ENCODE data around the gene UGCG. TPM values are rescaled to one million over a fixed set of nuclear protein-coding genes. Genes with fewer than 3 reads are reported as not detected.
A peak's percentile ranks its signal among the peaks of the same experiment; 100 is the strongest.

UGCG gene
- total and polyA plus RNA-seq, 9 of the 15 experiments (the other 6 are each of a cell fraction or from before 2014, with no cell fraction given): 20.0 to 40.3 (median 29.2) TPM

- TF ChIP-seq ZNF280A (IDR thresholded peaks at IDR 0.05; ENCODE audit: low read depth, partially characterized antibody) (no peak), ZSCAN32 (CRISPR knock-in tag; IDR thresholded peaks at IDR 0.05) (peak; percentile 51; the same call in 1 of the 2 replicates), SMARCA4 (IDR thresholded peaks at IDR 0.05) (no peak), ESRRA (IDR thresholded peaks at IDR 0.05; ENCODE audit: borderline replicate concordance, low read depth) (peak; percentile 72; the same call in 1 of the 2 replicates), ZBTB34 (CRISPR knock-in tag; IDR thresholded peaks at IDR 0.05) (no peak), MECOM (CRISPR knock-in tag; IDR thresholded peaks at IDR 0.05) (peak; percentile 38; the same call in 1 of the 2 replicates), REST (IDR thresholded peaks at IDR 0.05; ENCODE audit: borderline replicate concordance) (peak; percentile 29; the same call in 1 of the 2 replicates), REST (CRISPR knock-in tag; IDR thresholded peaks at IDR 0.05; ENCODE audit: low read depth) (peak; percentile 60; the same call in 1 of the 2 replicates), ZNF507 (tag; conservative IDR thresholded peaks at IDR 0.05) (no peak), SMARCE1 (IDR thresholded peaks at IDR 0.05) (peak; percentile 12; the same call in 1 of the 2 replicates), KDM2B (CRISPR knock-in tag; IDR thresholded peaks at IDR 0.05) (peak; percentile 65; the same call in 1 of the 2 replicates), PHF21A (IDR thresholded peaks at IDR 0.05; ENCODE audit: borderline replicate concordance, low read depth) (no peak), YY1 (IDR thresholded peaks at IDR 0.05; ENCODE audit: borderline replicate concordance in 1 of 3, control insufficient read depth in 1 of 3, extremely low read depth in 1 of 3, insufficient read depth in 3 of 3, insufficient read length in 1 of 3, insufficient replicate concordance in 2 of 3, low read depth in 1 of 3, low read length in 2 of 3) (peak in 2 of 3 experiments; percentile 63 to 73)
Observed at GRCh38 chr9:111895996-111896941, at the start of gene UGCG (continued).
